ENCODE measurements around the gene SARM1. TPM values are rescaled to one million over a fixed set of nuclear protein-coding genes. Genes with fewer than 3 reads are reported as not detected.

Gene SARM1
- total and polyA plus RNA-seq, 9 of the 15 experiments (the other 6 are each of a cell fraction or from before 2014, with no cell fraction given), result 0.04 to 0.55 (median 0.11) TPM; not detected in 2

- TF ChIP-seq GABPA (tag; conservative IDR thresholded peaks at IDR 0.05; ENCODE audit: low read depth) (peak; percentile 39; the same call in 1 of the 2 replicates), ETV5 (CRISPR knock-in tag; IDR thresholded peaks at IDR 0.05; ENCODE audit: low read depth) (no peak), ZBTB17 (CRISPR knock-in tag; IDR thresholded peaks at IDR 0.05) (peak; percentile 81), ZNF696 (CRISPR knock-in tag; conservative IDR thresholded peaks at IDR 0.05) (no peak), PHF8 (IDR thresholded peaks at IDR 0.05; ENCODE audit: borderline replicate concordance, low read length) (peak; percentile 26; the same call in 1 of the 2 replicates), POLR2G (IDR thresholded peaks at IDR 0.05; ENCODE audit: low read depth, low read length) (peak; percentile 64), ZBTB5 (IDR thresholded peaks at IDR 0.05) (no peak), MTA1 (IDR thresholded peaks at IDR 0.05; ENCODE audit: borderline replicate concordance) (0 out of 2 replicates have a peak, but pooled peaks have one; percentile 35), ZBTB11 (CRISPR knock-in tag; IDR thresholded peaks at IDR 0.05) (0 out of 6 replicates have a peak, but pooled peaks of 1 of the 3 experiments have one; percentile 24), NRF1 (conservative IDR thresholded peaks at IDR 0.05 in 1 of 2, IDR thresholded peaks at IDR 0.05 in 1 of 2) (peak in 1 of 2 experiments; percentile 24; a peak in 1 of 4 replicates), HBP1 (CRISPR knock-in tag; IDR thresholded peaks at IDR 0.05) (no peak), RHOXF2B (CRISPR knock-in tag; conservative IDR thresholded peaks at IDR 0.05) (no peak), RBFOX2 (IDR thresholded peaks at IDR 0.05; ENCODE audit: low read depth, low read length) (peak; percentile 62), ATF7 (IDR thresholded peaks at IDR 0.05) (no peak), L3MBTL2 (IDR thresholded peaks at IDR 0.05) (0 out of 2 replicates have a peak, but pooled peaks have one; percentile 35), CREB1 (IDR thresholded peaks at IDR 0.05) (peak; percentile 63; the same call in 1 of the 2 replicates), CREB1 (CRISPR knock-in tag; IDR thresholded peaks at IDR 0.05) (no peak; the same call in 1 of the 2 replicates), ZBTB33 (CRISPR knock-in tag; IDR thresholded peaks at IDR 0.05) (no peak)
Measured at GRCh38 chr17:28384281-28385036, 13.0 kb downstream of the SARM1 start (continued).

Measured in K562 (cell line).